Kidney epithelial cell (primary cell): ENCODE measurements around the gene PCAT7. TPM values are rescaled to one million over a fixed set of nuclear protein-coding genes. Genes with fewer than 3 reads are reported as not detected.

ENCODE experiments used
- DNase-seq: peaks from one replicate; pipeline ENCODE4 v3.0.0-alpha.2; 2010; ENCODE audit warnings: low read depth
- H3K27me3 ChIP-seq: 2 replicates; pipeline ENCODE4 v1.6.0; 2011; ENCODE audit warnings: low read length; ENCODE audit not compliant: control insufficient read depth, insufficient read depth
- H3K36me3 ChIP-seq: 2 replicates; pipeline ENCODE4 v1.5.1; 2011; ENCODE audit warnings: low read length; ENCODE audit not compliant: control insufficient read depth, insufficient read depth
- H3K4me3 ChIP-seq: 2 replicates; pipeline ENCODE4 v1.5.1; 2011; ENCODE audit warnings: low read depth, mild to moderate bottlenecking, control low read depth, low read length
- CTCF ChIP-seq: IDR thresholded peaks from 2 replicates; pipeline ENCODE4 v1.5.1; 2011; ENCODE audit warnings: mild to moderate bottlenecking, moderate library complexity, low read length, control low read depth, inconsistent platforms; ENCODE audit not compliant: insufficient read depth, poor library complexity, severe bottlenecking
- total RNA-seq: library from RNA; depleted of rRNA; stranded (reverse); fragments of >200 nt; gene quantifications from 2 replicates; pipeline ENCODE4 v1.2.3, GENCODE V29; 2015

Gene PCAT7
- total RNA-seq, 1 donor from 2014 or later = not detected

GRCh38 chr9:94517254-94517653 lies 37.6 kb upstream of the PCAT7 start:
- H3K36me3 ChIP-seq = no peaks in the 10 kb centered on the region
- no peak for TF ChIP-seq CTCF
- no peaks in the 10 kb centered on the region for H3K27me3 ChIP-seq
- H3K4me3 ChIP-seq = no peak overlapping the region
- DNase-seq = no peak

GRCh38 chr9:94525396-94526035 lies 29.4 kb upstream of the PCAT7 start:
- TF ChIP-seq CTCF = no peak
- Histone ChIP-seq H3K4me3 (no peak overlapping the region), H3K27me3 (no peaks in the 10 kb centered on the region), H3K36me3 (no peaks in the 10 kb centered on the region)
- no peak for DNase-seq

GRCh38 chr9:94526271-94526670 lies 28.6 kb upstream of the PCAT7 start:
- TF ChIP-seq CTCF = no peak

GRCh38 chr9:94526951-94527350 lies 27.9 kb upstream of the PCAT7 start:
- no peak for TF ChIP-seq CTCF
- Histone ChIP-seq H3K27me3 (no peaks in the 10 kb centered on the region), H3K4me3 (no peak overlapping the region), H3K36me3 (no peaks in the 10 kb centered on the region)
- DNase-seq = no peak

More at GRCh38 chr9:94526271-94526670, 28.6 kb upstream of the PCAT7 start:
- Histone ChIP-seq H3K4me3 (no peak overlapping the region), H3K36me3 (no peaks in the 10 kb centered on the region), H3K27me3 (no peaks in the 10 kb centered on the region)
- no peak for DNase-seq

- H3K27me3 ChIP-seq = no peaks in the 10 kb centered on the region
- H3K36me3 ChIP-seq = no peaks in the 10 kb centered on the region
- H3K4me3 ChIP-seq = no peak overlapping the region
- no peak for TF ChIP-seq CTCF
- no peak for DNase-seq
These were observed 26.0 kb upstream of the PCAT7 start for GRCh38 chr9:94528886-94529285.

- H3K4me3 ChIP-seq = no peak overlapping the region
- no peak for DNase-seq
- TF ChIP-seq CTCF = no peak
- H3K36me3 ChIP-seq = no peaks in the 10 kb centered on the region
- H3K27me3 ChIP-seq = no peaks in the 10 kb centered on the region
These were observed 21.7 kb upstream of the PCAT7 start for GRCh38 chr9:94533155-94533554.
